ENCODE measurements around the gene CRIP2.

The CRIP2 gene

DNA sequence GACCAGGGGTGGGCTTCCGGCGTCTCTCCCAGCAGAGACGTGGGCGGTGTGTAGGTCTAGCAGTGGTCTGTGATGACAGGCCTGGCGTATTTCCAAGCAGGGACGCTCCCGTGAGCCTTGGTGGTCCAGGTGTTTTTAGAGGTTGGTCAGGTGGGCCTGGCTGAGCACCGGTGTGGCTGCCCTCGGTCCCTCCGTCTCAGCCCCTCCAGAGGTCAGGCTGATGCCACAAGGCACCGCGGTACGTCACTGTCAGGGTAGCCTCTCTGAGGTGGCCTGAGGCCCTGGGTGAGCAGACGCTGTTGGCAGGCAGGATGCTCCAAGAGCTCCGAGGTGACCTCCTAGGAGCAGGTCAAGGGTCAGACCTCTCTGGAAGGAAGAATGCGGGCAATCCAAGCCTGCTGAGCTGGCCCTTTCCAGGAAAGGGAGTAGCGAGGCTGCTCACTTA, 41.4 kb upstream of the CRIP2 start:
- Histone ChIP-seq H3K9me3 (ENCODE audit: control insufficient read depth, low read length) (no peaks in the 10 kb centered on the region), H3K4me3 (ENCODE audit: insufficient read depth, low read depth, low read length, poor library complexity, severe bottlenecking) (no peak overlapping the region), H3K36me3 (ENCODE audit: control insufficient read depth, insufficient read depth, low read length) (no peaks in the 10 kb centered on the region), H3K27me3 (replicated peaks; ENCODE audit: control insufficient read depth, insufficient read depth, low read length, poor library complexity, severe bottlenecking) (no peaks in the 10 kb centered on the region), H3K27ac (ENCODE audit: insufficient read depth, low read length, poor library complexity, severe bottlenecking) (no peak overlapping the region), H3K4me1 (ENCODE audit: control insufficient read depth, insufficient read depth, low read length, poor library complexity, severe bottlenecking) (no peaks in the 10 kb centered on the region)
- DNase-seq: no peak

DNA sequence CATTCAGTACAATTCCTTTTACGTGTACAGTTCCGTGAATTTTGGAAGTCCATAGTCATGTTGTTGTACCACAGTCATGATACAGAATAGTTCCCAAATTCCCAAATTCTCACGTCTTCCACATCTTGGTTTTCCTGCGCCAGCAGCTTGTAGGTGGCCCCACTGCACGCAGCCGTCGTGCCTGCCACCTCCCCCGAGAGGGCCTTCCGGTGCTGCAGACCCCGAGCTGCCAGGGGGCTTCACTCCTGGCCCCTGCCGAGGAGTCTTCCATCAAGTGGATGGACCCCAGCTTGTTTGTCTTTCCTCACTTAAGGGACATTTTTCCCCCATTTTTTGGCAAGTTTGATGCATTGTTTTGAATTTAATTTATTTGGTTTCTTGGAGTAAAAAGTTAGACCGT, 38.2 kb upstream of the CRIP2 start:
- DNase-seq: no peak
- no peak overlapping the region for H3K27ac ChIP-seq (ENCODE audit: insufficient read depth, low read length, poor library complexity, severe bottlenecking)
- no peaks in the 10 kb centered on the region for H3K4me1 ChIP-seq (ENCODE audit: control insufficient read depth, insufficient read depth, low read length, poor library complexity, severe bottlenecking)
- no peaks in the 10 kb centered on the region for H3K9me3 ChIP-seq (ENCODE audit: control insufficient read depth, low read length)
- H3K36me3 ChIP-seq (ENCODE audit: control insufficient read depth, insufficient read depth, low read length): peaks cover 3% of the 10 kb centered on the region
- no peaks in the 10 kb centered on the region for H3K27me3 ChIP-seq (replicated peaks; ENCODE audit: control insufficient read depth, insufficient read depth, low read length, poor library complexity, severe bottlenecking)
- no peak overlapping the region for H3K4me3 ChIP-seq (ENCODE audit: insufficient read depth, low read depth, low read length, poor library complexity, severe bottlenecking)

DNA sequence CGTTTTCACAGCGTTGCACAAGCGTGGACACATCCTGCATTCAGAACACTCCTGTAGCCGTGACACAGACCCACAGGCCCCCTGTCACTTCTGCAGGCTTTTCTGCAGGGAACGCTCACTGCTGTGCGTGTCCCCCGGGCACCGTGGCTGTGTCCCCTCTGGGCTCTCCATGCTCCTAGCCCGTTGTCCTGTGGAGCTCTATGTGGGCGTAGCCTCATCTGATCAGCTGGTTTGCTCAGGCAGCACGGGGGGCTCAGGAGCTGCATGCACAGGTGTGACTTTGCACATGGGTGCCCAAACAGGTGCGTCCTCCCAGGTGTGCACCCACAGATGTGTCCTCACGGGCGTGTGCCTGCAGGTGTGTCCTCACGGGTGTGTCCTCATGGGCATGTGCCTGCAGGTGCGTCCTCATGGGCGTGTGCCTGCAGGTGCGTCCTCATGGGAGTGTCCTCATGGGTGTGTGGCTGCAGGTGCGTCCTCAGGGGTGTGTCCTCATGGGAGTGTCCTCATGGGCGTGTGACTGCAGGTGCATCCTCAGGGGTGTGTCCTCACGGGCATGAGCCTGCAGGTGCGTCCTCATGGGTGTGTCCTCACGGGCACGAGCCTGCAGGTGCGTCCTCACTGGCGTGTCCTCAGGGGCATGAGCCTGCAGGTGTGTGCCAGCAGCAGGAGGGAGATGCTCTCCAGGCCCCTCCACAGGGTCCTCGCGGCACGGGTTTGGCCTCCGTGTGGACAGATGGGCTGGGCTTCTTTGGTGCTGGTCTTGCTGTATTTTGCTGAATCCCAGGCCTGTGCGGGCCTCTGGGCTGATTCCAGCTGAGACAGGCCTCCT, 37.5 kb upstream of the CRIP2 start:
- peaks cover 3% of the 10 kb centered on the region for H3K36me3 ChIP-seq (ENCODE audit: control insufficient read depth, insufficient read depth, low read length)
- no peaks in the 10 kb centered on the region for H3K9me3 ChIP-seq (ENCODE audit: control insufficient read depth, low read length)
- H3K4me1 ChIP-seq (ENCODE audit: control insufficient read depth, insufficient read depth, low read length, poor library complexity, severe bottlenecking): no peaks in the 10 kb centered on the region
- DNase-seq: no peak
- H3K4me3 ChIP-seq (ENCODE audit: insufficient read depth, low read depth, low read length, poor library complexity, severe bottlenecking): no peak overlapping the region
- H3K27ac ChIP-seq (ENCODE audit: insufficient read depth, low read length, poor library complexity, severe bottlenecking): no peak overlapping the region
- no peaks in the 10 kb centered on the region for H3K27me3 ChIP-seq (replicated peaks; ENCODE audit: control insufficient read depth, insufficient read depth, low read length, poor library complexity, severe bottlenecking)

DNA sequence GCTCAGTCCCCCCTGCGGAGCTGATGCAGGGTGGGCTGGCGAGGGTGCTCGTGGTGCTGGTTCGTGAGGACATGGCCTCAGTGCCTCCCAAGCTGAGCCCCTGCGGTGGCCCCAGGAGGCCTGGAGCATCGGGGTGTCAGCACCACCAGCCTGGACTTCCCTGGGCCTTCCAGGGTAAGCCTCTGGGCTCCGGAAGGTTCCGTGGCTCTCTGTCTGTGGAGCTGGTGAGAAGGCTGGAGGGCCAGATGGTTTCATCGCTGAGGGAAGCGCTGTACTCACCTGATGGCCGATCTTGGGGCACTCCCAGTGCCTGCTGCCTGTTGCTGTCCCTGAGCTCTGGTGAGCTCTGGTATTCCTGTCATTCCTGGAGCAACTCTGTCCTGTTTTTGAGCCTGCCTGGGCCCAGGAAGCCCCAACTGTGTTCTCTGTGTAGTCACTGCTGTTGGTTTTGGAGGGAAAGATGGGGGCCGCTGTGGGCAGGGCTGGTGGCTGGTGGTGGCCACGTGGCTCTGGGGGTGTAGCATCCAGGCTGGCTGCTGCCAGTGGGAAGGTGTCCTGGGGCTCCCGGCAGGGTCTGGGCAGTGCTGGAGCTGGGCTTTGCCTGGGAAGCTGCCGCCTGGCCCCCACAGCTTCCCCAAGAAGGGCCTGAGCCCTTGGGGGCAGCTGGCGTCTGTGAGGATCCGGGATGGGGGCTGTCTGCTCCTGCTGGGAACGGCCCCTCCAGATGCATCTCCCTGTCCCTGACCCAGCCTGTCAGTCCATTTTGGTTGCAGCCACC, 36.7 kb upstream of the CRIP2 start:
- H3K27me3 ChIP-seq (replicated peaks; ENCODE audit: control insufficient read depth, insufficient read depth, low read length, poor library complexity, severe bottlenecking): no peaks in the 10 kb centered on the region
- no peaks in the 10 kb centered on the region for H3K9me3 ChIP-seq (ENCODE audit: control insufficient read depth, low read length)
- peaks cover 6% of the 10 kb centered on the region for H3K36me3 ChIP-seq (ENCODE audit: control insufficient read depth, insufficient read depth, low read length)
- H3K4me1 ChIP-seq (ENCODE audit: control insufficient read depth, insufficient read depth, low read length, poor library complexity, severe bottlenecking): no peaks in the 10 kb centered on the region
- DNase-seq: no peak
- H3K27ac ChIP-seq (ENCODE audit: insufficient read depth, low read length, poor library complexity, severe bottlenecking): no peak overlapping the region
- no peak overlapping the region for H3K4me3 ChIP-seq (ENCODE audit: insufficient read depth, low read depth, low read length, poor library complexity, severe bottlenecking)

DNA sequence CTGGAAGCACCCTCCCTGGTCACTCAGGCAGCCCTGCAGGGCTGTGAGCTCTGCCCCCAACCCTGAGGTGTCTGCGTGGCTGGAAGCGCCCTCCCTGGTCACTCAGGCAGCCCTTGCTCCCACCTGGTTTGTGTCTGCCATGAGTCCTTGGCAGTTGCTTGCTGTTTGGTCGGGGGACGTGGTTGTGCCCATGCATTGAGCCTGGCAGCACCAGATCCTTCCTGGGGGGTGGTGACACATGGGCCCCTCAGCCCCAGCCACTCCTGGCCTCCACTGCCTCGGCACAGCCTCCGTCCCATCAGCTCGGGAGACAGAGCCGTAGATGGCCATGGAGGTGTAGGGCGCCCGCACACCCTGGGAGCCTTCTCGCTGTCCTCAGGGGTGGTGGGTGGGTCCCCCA, 35.4 kb upstream of the CRIP2 start:
- Histone ChIP-seq H3K4me3 (ENCODE audit: insufficient read depth, low read depth, low read length, poor library complexity, severe bottlenecking) (no peak overlapping the region), H3K4me1 (ENCODE audit: control insufficient read depth, insufficient read depth, low read length, poor library complexity, severe bottlenecking) (no peaks in the 10 kb centered on the region), H3K27ac (ENCODE audit: insufficient read depth, low read length, poor library complexity, severe bottlenecking) (no peak overlapping the region), H3K27me3 (replicated peaks; ENCODE audit: control insufficient read depth, insufficient read depth, low read length, poor library complexity, severe bottlenecking) (no peaks in the 10 kb centered on the region), H3K9me3 (ENCODE audit: control insufficient read depth, low read length) (no peaks in the 10 kb centered on the region), H3K36me3 (ENCODE audit: control insufficient read depth, insufficient read depth, low read length) (peaks cover 6% of the 10 kb centered on the region)
- DNase-seq: no peak

DNA sequence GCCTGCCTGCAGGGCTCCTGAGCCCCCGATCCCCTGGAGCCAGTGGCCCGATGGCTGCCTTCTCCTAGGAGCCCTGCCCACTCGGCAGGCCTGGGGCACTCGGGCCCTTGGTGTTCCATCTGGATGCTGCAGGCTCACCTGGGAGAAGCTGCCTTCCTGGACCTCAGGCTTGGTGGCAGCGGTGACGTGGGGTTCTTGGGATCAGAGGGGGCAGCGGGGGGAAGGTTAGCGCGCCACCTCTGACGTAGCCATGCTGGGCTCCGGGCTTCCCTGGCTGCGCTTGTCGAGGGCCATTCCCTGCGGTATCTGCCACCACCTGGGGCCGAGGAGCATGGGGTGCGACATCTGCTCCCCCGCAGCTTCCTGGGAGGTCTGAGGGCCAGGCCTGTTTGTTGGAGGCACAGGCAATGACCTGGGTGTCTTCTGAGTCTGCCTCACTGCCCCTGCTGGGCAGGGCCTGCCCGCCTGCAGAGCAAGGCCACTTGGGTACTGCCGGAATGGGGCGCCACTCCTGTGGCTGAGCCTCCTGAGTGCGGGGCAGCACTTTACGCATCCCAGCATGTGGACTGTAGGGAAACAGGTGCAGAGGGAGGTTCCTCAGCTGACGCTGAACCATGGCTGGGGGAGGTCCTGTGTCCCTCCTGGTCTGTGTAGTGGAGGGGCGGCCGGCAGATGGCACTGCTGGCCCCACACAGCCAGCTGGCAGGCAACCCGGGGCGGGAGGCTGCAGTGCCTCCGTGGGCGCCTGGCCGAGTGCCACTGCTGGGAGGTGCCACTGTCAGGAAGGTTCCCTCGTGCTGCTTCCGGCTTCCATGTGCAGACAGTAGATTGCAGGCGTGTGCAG, 34.7 kb upstream of the CRIP2 start:
- no peaks in the 10 kb centered on the region for H3K9me3 ChIP-seq (ENCODE audit: control insufficient read depth, low read length)
- H3K36me3 ChIP-seq (ENCODE audit: control insufficient read depth, insufficient read depth, low read length): peaks cover 6% of the 10 kb centered on the region
- H3K27ac ChIP-seq (ENCODE audit: insufficient read depth, low read length, poor library complexity, severe bottlenecking): no peak overlapping the region
- no peaks in the 10 kb centered on the region for H3K4me1 ChIP-seq (ENCODE audit: control insufficient read depth, insufficient read depth, low read length, poor library complexity, severe bottlenecking)
- no peaks in the 10 kb centered on the region for H3K27me3 ChIP-seq (replicated peaks; ENCODE audit: control insufficient read depth, insufficient read depth, low read length, poor library complexity, severe bottlenecking)
- no peak for DNase-seq
- H3K4me3 ChIP-seq (ENCODE audit: insufficient read depth, low read depth, low read length, poor library complexity, severe bottlenecking): no peak overlapping the region

DNA sequence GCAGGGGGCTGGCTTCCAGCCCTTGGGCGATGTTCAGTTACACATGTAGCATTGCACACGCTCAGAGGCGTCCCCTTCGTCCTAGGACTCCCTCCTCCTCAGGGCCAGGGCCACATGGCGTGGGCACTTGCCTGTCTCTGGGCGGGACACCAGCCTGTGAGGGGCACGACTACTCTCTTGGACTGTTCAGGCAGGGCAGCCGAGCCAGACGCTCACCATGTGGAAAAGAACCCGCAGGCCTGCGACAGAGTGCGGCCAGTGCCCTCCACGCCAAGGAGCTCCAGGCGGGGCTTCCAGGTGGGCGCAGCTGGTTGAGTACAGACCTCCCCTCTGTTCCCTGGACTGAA, 34.1 kb upstream of the CRIP2 start:
- Histone ChIP-seq H3K9me3 (ENCODE audit: control insufficient read depth, low read length) (no peaks in the 10 kb centered on the region), H3K36me3 (ENCODE audit: control insufficient read depth, insufficient read depth, low read length) (peaks cover 6% of the 10 kb centered on the region), H3K4me1 (ENCODE audit: control insufficient read depth, insufficient read depth, low read length, poor library complexity, severe bottlenecking) (no peaks in the 10 kb centered on the region), H3K4me3 (ENCODE audit: insufficient read depth, low read depth, low read length, poor library complexity, severe bottlenecking) (no peak overlapping the region), H3K27ac (ENCODE audit: insufficient read depth, low read length, poor library complexity, severe bottlenecking) (no peak overlapping the region), H3K27me3 (replicated peaks; ENCODE audit: control insufficient read depth, insufficient read depth, low read length, poor library complexity, severe bottlenecking) (no peaks in the 10 kb centered on the region)
- DNase-seq: no peak

DNA sequence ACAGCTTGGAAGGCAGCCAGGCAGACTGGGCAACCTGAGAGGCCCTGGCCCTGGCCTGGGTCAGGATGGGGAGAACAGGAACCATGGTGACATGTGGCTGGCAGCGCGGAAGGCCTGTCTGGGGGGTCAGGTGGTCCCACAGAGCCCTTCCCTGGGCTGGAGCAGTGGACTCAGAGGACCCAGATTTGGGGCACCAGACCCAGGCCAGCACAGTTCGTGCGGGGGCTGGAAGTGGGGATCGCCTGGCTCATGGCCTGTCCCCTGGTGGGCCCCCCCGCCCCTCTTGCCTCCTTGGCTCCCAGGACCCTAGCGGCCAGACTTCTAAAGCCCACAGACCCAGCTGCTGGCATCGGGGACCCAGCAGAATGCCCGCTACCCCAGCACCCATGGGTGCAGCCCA, 33.6 kb upstream of the CRIP2 start:
- peaks cover 6% of the 10 kb centered on the region for H3K36me3 ChIP-seq (ENCODE audit: control insufficient read depth, insufficient read depth, low read length)
- H3K4me1 ChIP-seq (ENCODE audit: control insufficient read depth, insufficient read depth, low read length, poor library complexity, severe bottlenecking): no peaks in the 10 kb centered on the region
- no peaks in the 10 kb centered on the region for H3K9me3 ChIP-seq (ENCODE audit: control insufficient read depth, low read length)
- no peak overlapping the region for H3K4me3 ChIP-seq (ENCODE audit: insufficient read depth, low read depth, low read length, poor library complexity, severe bottlenecking)
- no peak overlapping the region for H3K27ac ChIP-seq (ENCODE audit: insufficient read depth, low read length, poor library complexity, severe bottlenecking)
- no peaks in the 10 kb centered on the region for H3K27me3 ChIP-seq (replicated peaks; ENCODE audit: control insufficient read depth, insufficient read depth, low read length, poor library complexity, severe bottlenecking)
- DNase-seq: no peak

DNA sequence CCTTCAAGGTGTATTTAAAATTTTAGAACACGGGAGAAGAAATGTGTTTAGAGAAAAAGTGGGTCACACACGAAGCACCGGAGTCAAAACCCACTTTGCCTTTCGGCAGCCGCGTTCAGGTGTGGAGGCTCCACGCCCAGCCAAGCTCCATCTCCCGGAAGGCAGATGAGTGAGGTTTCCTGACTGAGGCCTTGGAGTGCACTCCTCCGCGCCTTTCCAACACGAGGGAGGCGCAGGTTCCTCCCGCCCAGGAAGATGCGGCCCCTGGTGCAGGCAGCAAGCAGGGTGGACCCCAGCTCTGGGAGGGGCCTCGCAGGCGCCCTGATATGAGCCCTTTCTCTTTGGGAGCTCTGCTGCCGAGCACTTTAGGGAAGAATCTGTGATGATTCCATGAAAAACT, 32.5 kb upstream of the CRIP2 start:
- Histone ChIP-seq H3K27me3 (replicated peaks; ENCODE audit: control insufficient read depth, insufficient read depth, low read length, poor library complexity, severe bottlenecking) (no peaks in the 10 kb centered on the region), H3K36me3 (ENCODE audit: control insufficient read depth, insufficient read depth, low read length) (peaks cover 6% of the 10 kb centered on the region), H3K9me3 (ENCODE audit: control insufficient read depth, low read length) (no peaks in the 10 kb centered on the region), H3K27ac (ENCODE audit: insufficient read depth, low read length, poor library complexity, severe bottlenecking) (no peak overlapping the region), H3K4me1 (ENCODE audit: control insufficient read depth, insufficient read depth, low read length, poor library complexity, severe bottlenecking) (no peaks in the 10 kb centered on the region), H3K4me3 (ENCODE audit: insufficient read depth, low read depth, low read length, poor library complexity, severe bottlenecking) (no peak overlapping the region)
- DNase-seq: no peak
